Neutrophil (primary cell): ENCODE results near the gene GPC5.
"Not testable (repeated sequence)": the region's sequence is repeated elsewhere in the genome, so short reads cannot be mapped to it uniquely, and the experiment has no call there.

Source experiments
- H3K27ac ChIP-seq: fragments of 200-600 bp; sonication (generic); 2 replicates; pipeline ENCODE4 v1.5.1; 2016; ENCODE audit warnings: mild to moderate bottlenecking, moderate library complexity
- H3K27me3 ChIP-seq: fragments of 200-600 bp; sonication (generic); 2 replicates; pipeline ENCODE4 v1.6.0; 2016; ENCODE audit warnings: mild to moderate bottlenecking
- H3K36me3 ChIP-seq: fragments of 200-600 bp; sonication (generic); 2 replicates; pipeline ENCODE4 v1.5.1; 2017
- H3K4me1 ChIP-seq, 2 experiments: fragments of 200-600 bp in 1 of 2; sonication (generic) in 1 of 2; 1 replicate in 1 of 2; 2 replicates in 1 of 2; pipeline versions ENCODE4 v1.5.1 to v1.6.1; 2013 to 2016; ENCODE audit warnings: low read depth in 1 of 2, low read length in 1 of 2, mild to moderate bottlenecking in 1 of 2, moderate library complexity in 1 of 2; ENCODE audit not compliant: control insufficient read depth in 1 of 2, insufficient read depth in 1 of 2
- H3K4me3 ChIP-seq, 2 experiments: fragments of 200-600 bp in 1 of 2; sonication (generic) in 1 of 2; 1 replicate in 1 of 2; 2 replicates in 1 of 2; pipeline ENCODE4 v1.5.1; 2013 to 2016; ENCODE audit warnings: low read depth in 1 of 2, low read length in 1 of 2, mild to moderate bottlenecking in 1 of 2, moderate library complexity in 1 of 2
- H3K9me3 ChIP-seq: fragments of 200-600 bp; sonication (generic); 2 replicates; pipeline ENCODE4 v1.5.1; 2016
- CTCF ChIP-seq: fragments of 200-600 bp; sonication (generic); IDR thresholded peaks from 2 replicates; pipeline ENCODE4 v1.5.1; 2016; ENCODE audit warnings: antibody characterized with exemption

The GPC5 gene

GRCh38 chr13:92735909-92736308 lies 1337.5 kb downstream of the GPC5 start:
- no peak for TF ChIP-seq CTCF
- Histone ChIP-seq H3K4me1 (no peaks in the 10 kb centered on the region), H3K4me3 (no peak overlapping the region)

GRCh38 chr13:92739306-92739818 lies 1340.9 kb downstream of the GPC5 start:
- Histone ChIP-seq H3K4me3 (no peak overlapping the region), H3K27ac (no peak overlapping the region), H3K4me1 (no peaks in the 10 kb centered on the region), H3K9me3 (no peaks in the 10 kb centered on the region), H3K36me3 (no peaks in the 10 kb centered on the region), H3K27me3 (no peaks in the 10 kb centered on the region)
- no peak for TF ChIP-seq CTCF

More at GRCh38 chr13:92735909-92736308, 1337.5 kb downstream of the GPC5 start:
- Histone ChIP-seq H3K27ac (no peak overlapping the region), H3K27me3 (no peaks in the 10 kb centered on the region), H3K36me3 (no peaks in the 10 kb centered on the region), H3K9me3 (no peaks in the 10 kb centered on the region)

GRCh38 chr13:92743992-92744391 lies 1345.6 kb downstream of the GPC5 start:
- no peak for TF ChIP-seq CTCF
- Histone ChIP-seq H3K4me1 (no peaks in the 10 kb centered on the region), H3K27ac (no peak overlapping the region), H3K36me3 (no peaks in the 10 kb centered on the region), H3K9me3 (no peaks in the 10 kb centered on the region), H3K27me3 (no peaks in the 10 kb centered on the region), H3K4me3 (no peak overlapping the region)

- no peak overlapping the region for H3K4me3 ChIP-seq
- H3K27ac ChIP-seq: no peak overlapping the region
- no peaks in the 10 kb centered on the region for H3K9me3 ChIP-seq
- no peaks in the 10 kb centered on the region for H3K27me3 ChIP-seq
- no peak for TF ChIP-seq CTCF
- no peaks in the 10 kb centered on the region for H3K4me1 ChIP-seq
- H3K36me3 ChIP-seq: no peaks in the 10 kb centered on the region
Observed at GRCh38 chr13:92745258-92745657, 1346.8 kb downstream of the GPC5 start.

- not testable (repeated sequence) for H3K36me3 ChIP-seq, H3K27ac ChIP-seq, H3K27me3 ChIP-seq, H3K4me3 ChIP-seq, H3K4me1 ChIP-seq, H3K9me3 ChIP-seq
Observed at GRCh38 chr13:92752705-92753104, 1354.3 kb downstream of the GPC5 start.

- Histone ChIP-seq H3K36me3 (no peaks in the 10 kb centered on the region), H3K4me1 (no peaks in the 10 kb centered on the region), H3K27ac (no peak overlapping the region), H3K9me3 (no peaks in the 10 kb centered on the region), H3K4me3 (no peak overlapping the region), H3K27me3 (no peaks in the 10 kb centered on the region)
- TF ChIP-seq CTCF: no peak
Observed at GRCh38 chr13:92761710-92762109, 1363.3 kb downstream of the GPC5 start.
